Fibroblast of villous mesenchyme (primary cell): Measurements from ENCODE around the gene TNIP1. TPM values are rescaled to one million over a fixed set of nuclear protein-coding genes. Genes with fewer than 3 reads are reported as not detected.

Source experiments
- DNase-seq: peaks from one replicate; pipeline ENCODE4 v3.0.0-alpha.2; 2010; ENCODE audit warnings: low read depth
- H3K4me3 ChIP-seq: 2 replicates; pipeline ENCODE4 v1.5.1; 2011; ENCODE audit warnings: low read depth, mild to moderate bottlenecking, low read length
- total RNA-seq: library from RNA; depleted of rRNA; stranded (reverse); fragments of >200 nt; gene quantifications from 2 replicates; pipeline ENCODE4 v1.2.3, GENCODE V29; 2012
- TF ChIP-seq, protein P1 (sequence below): IDR thresholded peaks from 2 replicates; pipeline ENCODE4 v1.5.1; 2012; ENCODE audit warnings: low read depth, mild to moderate bottlenecking, low read length; ENCODE audit not compliant: insufficient read depth

The TNIP1 gene
- total RNA-seq, 1 donor, result 108 TPM

DNA sequence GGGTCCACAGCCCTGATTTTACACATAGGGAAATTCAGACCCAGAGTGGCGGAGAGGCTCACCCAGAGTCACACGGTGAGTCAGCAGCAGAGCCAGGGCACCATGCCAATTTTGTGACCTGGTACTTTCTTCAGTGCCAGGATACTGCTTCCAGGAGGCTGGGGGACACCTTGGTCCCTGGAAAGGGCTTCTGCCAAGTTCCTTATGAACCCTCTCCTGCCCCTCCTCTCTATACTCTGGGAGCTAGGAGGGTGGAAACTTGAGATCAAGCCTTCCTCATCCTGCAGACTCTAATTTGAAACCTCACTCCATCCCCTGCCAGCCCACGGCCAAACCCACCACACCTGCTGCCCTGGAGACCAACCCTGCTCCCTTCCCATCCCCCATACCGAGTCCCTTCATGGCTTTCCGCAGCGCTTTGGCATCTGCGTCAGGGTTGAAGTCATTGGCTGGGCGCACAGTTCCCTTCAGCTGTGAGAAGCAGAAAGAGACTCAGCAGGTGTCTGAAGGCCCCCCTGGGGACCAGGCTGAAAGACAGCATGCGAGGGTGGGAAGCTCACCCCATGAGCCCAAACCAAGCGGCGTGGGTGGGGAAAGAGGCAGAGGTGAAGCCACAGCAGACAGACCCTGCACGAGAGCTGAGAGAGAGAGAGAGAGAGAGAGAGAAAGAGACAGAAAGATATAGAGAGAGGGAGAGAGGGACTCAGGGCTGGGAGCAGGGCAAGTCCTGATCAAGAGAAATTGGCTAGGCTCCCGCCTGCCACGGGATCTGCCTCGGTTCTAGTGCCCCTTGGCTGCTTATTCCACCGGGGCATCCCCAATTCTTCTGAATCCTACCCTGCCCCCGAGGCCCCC is 43.3 kb upstream of the TNIP1 start:
- peak; percentile 28 for DNase-seq
- H3K4me3 ChIP-seq, result no peak overlapping the region

DNA sequence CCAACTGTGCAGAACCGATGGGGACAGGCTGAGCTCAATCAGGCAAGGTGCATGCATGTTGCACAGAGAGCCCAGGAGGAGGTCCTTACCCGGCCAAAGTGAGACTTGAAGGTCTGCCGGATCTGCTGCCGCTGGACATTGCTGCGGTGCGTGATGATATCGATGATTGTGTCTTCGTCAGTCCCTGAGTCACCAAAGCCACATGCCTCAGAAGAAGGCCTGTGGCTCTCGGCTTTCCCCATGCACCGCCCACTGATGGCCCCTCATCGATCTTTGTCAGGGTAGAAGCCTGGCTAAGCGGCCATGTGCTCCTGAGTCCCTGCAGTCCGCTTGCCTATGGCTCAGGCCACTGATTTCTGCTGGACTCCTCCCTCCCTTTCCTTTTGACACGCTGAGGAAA is 42.0 kb upstream of the TNIP1 start:
- H3K4me3 ChIP-seq, result no peak overlapping the region
- TF ChIP-seq, protein P1, sequence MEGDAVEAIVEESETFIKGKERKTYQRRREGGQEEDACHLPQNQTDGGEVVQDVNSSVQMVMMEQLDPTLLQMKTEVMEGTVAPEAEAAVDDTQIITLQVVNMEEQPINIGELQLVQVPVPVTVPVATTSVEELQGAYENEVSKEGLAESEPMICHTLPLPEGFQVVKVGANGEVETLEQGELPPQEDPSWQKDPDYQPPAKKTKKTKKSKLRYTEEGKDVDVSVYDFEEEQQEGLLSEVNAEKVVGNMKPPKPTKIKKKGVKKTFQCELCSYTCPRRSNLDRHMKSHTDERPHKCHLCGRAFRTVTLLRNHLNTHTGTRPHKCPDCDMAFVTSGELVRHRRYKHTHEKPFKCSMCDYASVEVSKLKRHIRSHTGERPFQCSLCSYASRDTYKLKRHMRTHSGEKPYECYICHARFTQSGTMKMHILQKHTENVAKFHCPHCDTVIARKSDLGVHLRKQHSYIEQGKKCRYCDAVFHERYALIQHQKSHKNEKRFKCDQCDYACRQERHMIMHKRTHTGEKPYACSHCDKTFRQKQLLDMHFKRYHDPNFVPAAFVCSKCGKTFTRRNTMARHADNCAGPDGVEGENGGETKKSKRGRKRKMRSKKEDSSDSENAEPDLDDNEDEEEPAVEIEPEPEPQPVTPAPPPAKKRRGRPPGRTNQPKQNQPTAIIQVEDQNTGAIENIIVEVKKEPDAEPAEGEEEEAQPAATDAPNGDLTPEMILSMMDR, result no peak
- DNase-seq, result no peak

More for the DNA sequence above, 43.3 kb upstream of the TNIP1 start:
- TF ChIP-seq, protein P1, result no peak

DNA sequence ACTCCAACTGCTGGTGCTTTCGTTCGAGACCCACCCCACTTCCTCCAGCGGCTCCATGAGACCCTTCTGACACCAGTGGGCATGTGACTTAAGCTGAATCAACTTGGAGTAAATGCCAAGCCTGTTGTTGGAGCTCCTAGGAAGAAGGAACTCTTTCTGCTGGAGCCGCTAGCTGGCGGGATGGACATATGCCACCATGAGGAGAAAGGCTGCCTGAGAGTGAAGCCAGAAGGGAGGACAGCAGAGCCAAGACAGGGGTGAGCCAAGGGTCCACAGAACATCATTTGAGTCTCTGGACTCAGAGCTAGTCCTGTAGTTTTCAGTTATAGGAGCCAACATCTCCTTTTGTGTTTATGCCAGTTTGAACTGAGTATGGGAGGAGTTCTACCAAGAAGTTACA is 40.8 kb upstream of the TNIP1 start:
- no peak for DNase-seq
- no peak overlapping the region for H3K4me3 ChIP-seq
- TF ChIP-seq, protein P1, result no peak

DNA sequence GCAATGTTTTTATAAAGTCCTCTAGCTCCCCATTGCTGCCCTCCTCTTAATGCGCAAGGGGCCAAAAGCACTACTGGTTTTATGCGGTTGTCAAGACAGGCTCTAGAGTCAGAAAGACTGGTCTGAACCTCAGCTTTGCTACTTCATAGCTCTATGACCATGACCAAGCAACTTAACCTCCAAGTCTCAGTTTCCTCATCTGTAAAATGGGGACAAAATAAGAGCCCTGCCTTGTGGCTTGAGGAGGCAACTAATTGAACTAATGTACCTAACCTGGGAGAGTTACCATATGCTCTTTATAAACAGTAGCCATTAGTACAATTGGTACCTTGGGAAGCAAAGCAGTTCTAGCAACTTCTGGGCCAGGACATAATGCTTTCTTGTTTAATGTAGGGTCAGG is 40.3 kb upstream of the TNIP1 start:
- no peak overlapping the region for H3K4me3 ChIP-seq
- DNase-seq, result no peak
- TF ChIP-seq, protein P1, result no peak

DNA sequence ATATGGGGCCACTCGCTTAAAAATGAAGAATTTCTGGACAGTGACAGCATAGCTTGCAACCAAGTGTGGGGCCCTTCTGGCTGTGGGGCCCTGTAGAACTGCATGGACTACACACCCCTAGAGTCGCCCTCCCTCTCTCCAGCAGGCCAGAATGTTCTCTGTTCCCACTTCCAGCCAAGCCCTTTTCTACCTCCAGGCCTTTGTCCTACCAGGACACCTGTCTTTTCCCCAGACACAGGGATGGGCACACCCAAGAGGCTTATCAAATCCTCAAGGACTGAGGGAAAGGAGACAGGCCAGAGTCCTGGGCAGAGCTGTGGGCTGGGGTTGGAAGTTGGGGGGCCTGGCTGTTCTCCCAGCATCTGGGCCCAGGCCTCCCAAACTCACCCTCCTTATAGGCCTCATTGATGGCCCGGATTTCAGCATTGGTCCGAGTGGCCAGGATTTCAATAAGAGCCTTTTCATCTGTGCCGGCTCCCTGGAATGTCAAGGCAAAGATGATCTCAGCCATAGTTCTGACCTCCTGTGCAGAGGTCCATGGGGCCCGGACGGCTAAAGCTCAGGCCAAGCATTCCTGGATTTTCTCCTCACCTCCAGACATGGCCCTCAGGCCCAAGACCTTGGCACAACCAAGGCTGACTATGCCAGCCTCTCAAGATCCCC is 38.2 kb upstream of the TNIP1 start:
- TF ChIP-seq, protein P1, result no peak
- no peak overlapping the region for H3K4me3 ChIP-seq
- no peak for DNase-seq

DNA sequence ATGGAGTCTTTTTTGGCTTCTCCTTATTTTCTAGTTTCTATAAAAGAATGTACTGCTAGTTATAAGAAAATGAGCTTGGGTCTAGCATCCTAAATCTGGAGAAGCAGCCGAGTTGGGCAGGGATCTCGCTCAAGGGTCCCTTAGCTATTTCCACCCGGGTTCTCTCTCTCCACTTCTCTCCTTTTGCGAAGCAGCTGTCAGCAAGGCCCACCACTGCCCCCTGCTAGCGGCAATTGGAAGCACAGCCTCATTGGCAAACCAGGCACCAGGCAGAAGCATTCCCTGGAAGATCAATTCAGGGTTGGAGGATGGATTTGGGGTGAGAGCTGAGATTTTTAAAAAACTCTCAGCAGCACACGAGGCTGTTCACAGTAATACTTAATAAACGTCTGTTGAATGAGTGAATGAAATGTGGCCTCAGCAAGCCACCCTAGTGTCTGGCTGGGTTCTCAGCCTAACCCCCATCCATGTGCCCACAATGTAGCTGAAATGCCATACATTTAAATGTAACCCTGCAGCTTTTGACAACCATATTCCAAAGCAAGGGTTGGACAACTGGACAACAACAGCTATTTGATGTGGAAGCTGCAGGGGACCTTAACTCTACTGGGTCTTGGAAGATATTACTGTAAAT is 34.6 kb upstream of the TNIP1 start:
- H3K4me3 ChIP-seq, result no peak overlapping the region
- TF ChIP-seq, protein P1, result peak; percentile 98
- DNase-seq, result peak; percentile 66
